HG03439 (cell line): ENCODE results near the gene RERGL.
"Not testable (repeated sequence)": the region's sequence is repeated elsewhere in the genome, so short reads cannot be mapped to it uniquely, and the experiment has no call there.

Experiments
- ATAC-seq: cut with Tn5 transposase; IDR thresholded peaks from one replicate; pipeline ENCODE4 v1.9.1; 2021; ENCODE audit warnings: mild to moderate bottlenecking, moderate library complexity; ENCODE audit not compliant: unreplicated experiment

The RERGL gene

DNA sequence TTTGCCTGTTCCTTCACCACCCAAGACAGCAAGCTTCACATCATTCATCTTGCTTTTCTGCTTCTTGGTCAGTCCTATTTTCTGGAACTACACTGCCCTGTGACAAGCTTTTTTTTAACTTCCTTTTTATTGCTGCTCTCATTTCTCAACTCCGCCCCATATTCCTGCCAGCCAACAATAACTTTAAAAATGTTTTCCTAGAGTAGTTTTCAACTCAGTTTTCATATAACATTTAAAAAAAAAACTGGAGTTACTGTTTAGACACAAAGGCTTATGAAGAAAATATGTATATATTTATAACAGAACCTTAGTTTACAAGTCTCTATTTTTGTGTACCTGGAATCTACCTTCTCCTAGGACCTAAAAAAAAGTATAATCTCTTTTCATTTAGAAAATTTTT lies at the start of gene RERGL:
TSS of gene RERGL (minus strand) at position 101 of the 400 bp plus-strand sequence. CDS start at position 48, 53 bp downstream.
- no peak for ATAC-seq

- no peak for ATAC-seq
These were observed 49.3 kb upstream of the RERGL start for GRCh38 chr12:18139254-18139653.

DNA sequence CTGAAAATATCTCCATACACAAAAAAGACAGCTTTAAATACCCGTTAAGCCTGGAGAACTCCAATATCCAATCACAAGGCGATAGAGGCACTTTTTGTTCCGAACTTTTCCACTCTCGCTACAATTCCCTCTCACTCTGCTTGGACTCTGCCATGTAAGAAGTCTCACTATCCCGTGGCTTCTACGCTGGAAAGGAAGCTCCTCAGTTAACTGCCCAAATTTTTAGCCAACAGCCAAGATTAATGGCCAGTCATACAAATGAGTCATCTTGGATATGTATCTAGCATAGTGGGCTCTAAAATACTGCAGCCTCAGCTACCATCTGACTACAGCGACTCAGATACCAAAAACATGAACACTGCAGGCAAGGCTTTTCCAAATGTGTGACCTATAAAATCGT lies 45.5 kb upstream of the RERGL start:
- no peak for ATAC-seq

- no peak for ATAC-seq
These were observed 45.1 kb upstream of the RERGL start for GRCh38 chr12:18135086-18135485.

DNA sequence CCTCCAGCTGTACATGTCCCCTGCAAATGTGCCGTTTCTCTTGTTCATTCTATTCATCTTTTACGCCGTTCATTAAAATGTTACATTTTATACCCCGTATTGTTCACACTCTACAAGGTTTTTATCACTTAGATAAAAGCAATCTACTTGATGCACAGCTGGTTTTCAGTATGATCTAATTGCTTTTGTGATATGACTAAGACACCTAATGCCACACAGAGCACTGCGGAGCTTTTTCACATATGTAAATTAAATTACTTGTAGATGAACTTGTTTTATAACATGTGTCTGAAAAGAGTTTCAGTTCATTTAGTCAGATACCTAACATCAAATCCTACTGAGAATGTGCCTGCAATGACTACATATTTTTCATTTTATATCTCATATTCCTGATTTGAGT lies 40.9 kb upstream of the RERGL start:
- ATAC-seq: no peak

DNA sequence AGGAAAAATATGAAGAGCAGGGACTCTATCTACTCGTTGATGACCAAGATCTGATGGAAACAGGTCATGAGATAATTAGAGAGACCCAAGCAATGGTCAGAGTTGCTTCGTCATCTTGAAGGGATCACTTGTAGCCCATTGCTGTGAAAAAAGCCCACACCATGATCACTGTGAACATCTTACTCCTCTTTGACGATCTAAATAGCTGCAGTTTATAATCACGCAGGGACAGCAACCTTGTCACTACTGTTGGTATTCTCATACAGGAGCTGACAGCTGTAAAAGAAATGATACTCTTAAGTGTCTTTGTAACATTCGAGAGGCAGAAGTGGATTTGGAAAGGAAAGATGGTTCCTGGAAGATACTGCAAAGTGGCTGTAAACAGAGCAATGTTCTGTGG lies 33.7 kb upstream of the RERGL start:
- ATAC-seq: no peak

- no peak for ATAC-seq
These were observed 30.9 kb upstream of the RERGL start for GRCh38 chr12:18120899-18121298.

DNA sequence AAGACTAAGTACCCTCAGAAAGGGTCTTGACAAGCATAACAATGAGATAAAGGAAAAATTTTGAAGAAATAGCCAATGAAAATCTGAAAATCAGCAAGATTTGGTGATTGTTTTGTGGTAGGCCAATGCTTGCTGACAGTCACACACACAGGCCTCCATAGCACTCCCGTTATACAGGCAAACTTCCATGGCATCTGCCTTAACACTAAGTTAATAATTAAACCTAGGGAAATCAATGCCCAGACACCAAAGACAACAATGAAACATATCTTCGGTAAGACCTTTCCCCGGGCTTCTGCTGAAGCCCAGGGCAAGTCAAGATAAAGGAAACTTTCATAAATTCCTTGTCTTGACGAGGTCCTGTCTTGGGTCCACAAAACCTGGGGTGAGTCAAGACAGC lies 18.6 kb upstream of the RERGL start:
- no peak for ATAC-seq

DNA sequence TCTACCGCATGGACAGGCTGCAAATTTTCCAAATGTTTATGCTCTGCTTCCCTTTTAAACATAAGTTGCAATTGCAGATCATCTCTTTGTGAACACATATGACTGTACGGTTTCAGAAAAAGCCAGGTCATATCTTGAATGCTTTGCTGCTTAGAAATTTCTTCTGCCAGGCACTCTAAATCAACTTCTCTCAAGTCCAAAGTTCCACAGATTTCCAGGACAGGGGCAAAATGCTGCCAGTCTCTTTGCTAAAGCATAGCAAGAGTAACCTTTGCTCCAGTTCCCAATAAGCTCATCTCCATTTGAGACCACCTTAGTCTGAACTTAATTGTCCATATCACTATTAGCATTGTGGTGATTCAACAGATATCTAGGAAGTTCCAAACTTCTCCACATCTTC lies 13.6 kb upstream of the RERGL start:
- ATAC-seq: no peak

DNA sequence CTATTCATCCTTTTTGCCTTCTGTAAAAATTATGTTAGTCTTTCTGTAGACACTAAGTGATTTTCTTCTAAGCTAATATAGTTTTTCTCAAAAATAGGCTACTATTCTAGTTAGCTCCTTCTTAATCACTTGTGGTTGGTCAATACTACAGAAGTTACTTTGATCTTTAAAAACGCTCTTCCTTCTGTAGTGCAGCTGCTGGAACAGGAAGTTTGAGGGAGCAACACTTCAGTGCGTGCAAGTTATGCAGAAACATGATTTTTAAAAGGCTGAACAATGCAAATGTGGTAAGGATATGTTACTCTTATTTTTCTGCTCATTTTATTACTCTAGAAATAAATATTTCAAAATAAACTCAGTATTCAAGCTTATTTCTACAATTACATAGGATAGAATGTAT lies 11.1 kb upstream of the RERGL start:
- ATAC-seq: no peak

DNA sequence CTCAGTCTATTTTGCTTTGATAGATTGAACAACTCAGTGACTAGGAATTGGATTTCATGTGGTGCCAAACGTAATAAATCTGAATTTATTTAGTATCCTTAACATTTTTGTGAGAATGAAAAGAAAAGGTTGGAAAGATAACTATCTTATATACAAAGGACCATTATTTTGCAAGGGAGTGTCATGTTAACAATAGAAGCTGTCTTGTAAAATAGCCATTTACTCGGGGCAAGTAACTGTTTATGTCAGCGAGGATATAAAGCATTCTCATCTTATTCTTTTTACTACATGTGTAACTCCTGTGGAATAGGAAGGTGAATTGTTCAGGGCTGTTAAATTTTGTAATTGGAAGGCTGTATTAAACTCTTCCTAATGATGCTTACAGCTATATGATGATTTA lies 5.9 kb downstream of the RERGL start:
- ATAC-seq: no peak

GRCh38 chr12:18079541-18080246 lies 10.3 kb downstream of the RERGL start:
- ATAC-seq: no peak

GRCh38 chr12:18074001-18074400 lies 16.0 kb downstream of the RERGL start:
- ATAC-seq: no peak

GRCh38 chr12:18072723-18073122 lies 17.3 kb downstream of the RERGL start:
- no peak for ATAC-seq

DNA sequence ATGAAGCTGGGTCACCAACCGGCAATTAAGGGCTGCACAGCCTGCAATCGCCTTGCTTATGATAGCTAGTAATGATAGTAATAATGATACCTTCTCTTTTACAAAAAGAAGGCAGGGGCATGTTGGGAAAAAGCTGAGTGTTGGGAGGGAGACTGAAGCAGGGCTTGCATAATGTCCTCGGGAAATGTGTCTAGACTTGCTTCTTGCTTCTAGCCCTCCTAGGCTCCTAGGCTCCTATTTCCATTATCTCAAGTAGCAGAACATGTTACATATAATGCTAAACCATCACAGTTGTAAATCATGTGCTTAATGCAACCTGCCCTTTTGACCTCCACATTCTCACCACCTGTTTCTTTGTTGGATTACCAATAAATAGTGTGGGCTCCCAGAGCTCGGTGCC lies 18.7 kb downstream of the RERGL start:
- no peak for ATAC-seq

- no peak for ATAC-seq
These were observed 21.6 kb downstream of the RERGL start for GRCh38 chr12:18068355-18068754.

DNA sequence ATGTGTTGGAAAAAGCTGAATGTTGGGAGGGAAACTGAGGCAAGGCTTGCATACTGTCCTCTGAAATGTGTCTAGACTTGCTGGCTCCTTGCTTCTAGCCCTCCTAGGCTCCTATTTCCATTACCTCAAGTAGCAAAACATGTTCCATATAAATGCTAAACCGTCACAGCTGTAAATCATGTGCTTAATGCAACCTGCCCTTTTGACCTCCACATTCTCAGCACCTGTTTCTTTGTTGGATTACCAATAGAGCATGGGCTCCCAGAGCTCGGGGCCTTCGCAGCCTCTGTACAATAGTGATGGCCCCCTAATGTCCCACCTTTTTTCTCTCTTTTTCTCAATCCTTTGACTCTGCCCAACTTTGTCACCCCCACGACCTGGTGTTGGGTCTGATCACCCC lies 23.3 kb downstream of the RERGL start:
- no peak for ATAC-seq

- ATAC-seq: not testable (repeated sequence)
These were observed 27.1 kb downstream of the RERGL start for GRCh38 chr12:18062867-18063266.

- no peak for ATAC-seq
These were observed 32.9 kb downstream of the RERGL start for GRCh38 chr12:18057051-18057450.

GRCh38 chr12:18054925-18055619 lies 34.9 kb downstream of the RERGL start:
- no peak for ATAC-seq

GRCh38 chr12:18045446-18045992 lies 44.5 kb downstream of the RERGL start:
- no peak for ATAC-seq

DNA sequence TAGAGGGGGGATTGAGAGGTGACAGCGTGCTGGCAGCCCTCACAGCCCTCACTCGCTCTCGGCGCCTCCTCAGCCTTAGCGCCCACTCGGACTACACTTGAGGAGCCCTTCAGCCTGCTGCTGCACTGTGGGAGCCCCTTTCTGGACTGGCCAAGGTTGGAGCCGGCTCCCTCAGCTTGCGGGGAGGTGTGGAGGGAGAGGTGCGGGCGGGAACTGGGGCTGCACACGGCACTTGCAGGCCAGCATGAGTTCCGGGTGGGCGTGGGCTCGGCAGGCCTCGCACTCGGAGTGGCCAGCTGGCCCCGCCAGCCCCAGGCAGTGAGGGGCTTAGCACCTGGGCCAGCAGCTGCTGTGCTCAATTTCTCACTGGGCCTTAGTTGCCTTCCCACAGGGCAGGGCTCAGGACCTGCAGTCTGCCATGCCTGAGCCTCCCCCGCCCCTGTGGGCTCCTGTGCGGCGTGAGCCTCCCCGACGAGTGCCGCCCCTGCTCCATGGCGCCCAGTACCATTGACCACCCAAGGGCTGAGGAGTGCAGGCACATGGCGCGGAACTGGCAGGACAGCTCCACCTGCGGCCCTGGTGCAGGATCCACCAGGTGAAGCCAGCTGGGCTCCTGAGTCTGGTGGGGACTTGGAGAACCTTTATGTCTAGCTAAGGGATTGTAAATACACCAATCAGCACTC lies 49.8 kb downstream of the RERGL start:
- ATAC-seq: not testable (repeated sequence)
